SK-N-SH (cell line): Measurements from ENCODE around the gene GSS. TPM values are rescaled to one million over a fixed set of nuclear protein-coding genes. Genes with fewer than 3 reads are reported as not detected.

ENCODE experiments used
- CTCF ChIA-PET: fragments of 300-600, 350-600 bp; formaldehyde crosslinking; extraction: SDS; loops from one replicate; lab custom pipeline; 2021; lab: Yijun Ruan, JAX
- POLR2A ChIA-PET: fragments of 350-600 bp; sonication (Branson Sonifier 250); formaldehyde crosslinking; extraction: SDS; loops from one replicate; lab custom pipeline; 2020; ENCODE audit warnings: antibody characterized with exemption, inconsistent platforms; lab: Yijun Ruan, JAX
- DNase-seq: peaks from one replicate; pipeline ENCODE4 v3.0.0; 2012
- H2AFZ ChIP-seq: fragments of 200-600 bp; sonication (generic); 2 replicates; pipeline ENCODE4 v1.8.1; 2016; ENCODE audit warnings: antibody characterized with exemption, mild to moderate bottlenecking, low read depth
- H3F3A ChIP-seq: fragments of 200-600 bp; sonication (generic); replicated peaks from 2 replicates; pipeline ENCODE3; 2016; ENCODE audit warnings: antibody characterized with exemption, mild to moderate bottlenecking; ENCODE audit not compliant: insufficient read depth
- H3K27ac ChIP-seq, 2 experiments: fragments of 200-500 bp in 1 of 2; fragments of 200-600 bp in 1 of 2; sonication (Bioruptor generic) in 1 of 2; sonication (generic), shearing (Covaris generic) in 1 of 2; 2 replicates each; pipeline versions ENCODE4 v1.5.1 to v1.6.1; 2014 to 2016; ENCODE audit warnings: low read depth in 2 of 2, inconsistent platforms in 1 of 2, low read length in 1 of 2, mild to moderate bottlenecking in 1 of 2, mixed read lengths in 1 of 2
- H3K27me3 ChIP-seq: fragments of 200-600 bp; sonication (generic), shearing (Covaris generic); 2 replicates; pipeline ENCODE4 v1.6.1; 2016; ENCODE audit warnings: mixed run types; ENCODE audit not compliant: insufficient read depth
- H3K36me3 ChIP-seq, 2 experiments: fragments of 200-500 bp in 1 of 2; fragments of 200-600 bp in 1 of 2; sonication (Bioruptor generic) in 1 of 2; sonication (generic) in 1 of 2; replicated peaks in 1 of 2; 2 replicates each; pipeline versions ENCODE3 to v1.5.1; 2014 to 2016; ENCODE audit warnings: low read length in 1 of 2, mild to moderate bottlenecking in 1 of 2; ENCODE audit not compliant: insufficient read depth in 2 of 2, control insufficient read depth in 1 of 2
- H3K4me1 ChIP-seq, 2 experiments: fragments of 200-500 bp in 1 of 2; fragments of 200-600 bp in 1 of 2; sonication (Bioruptor generic) in 1 of 2; sonication (generic), shearing (Covaris generic) in 1 of 2; 2 replicates each; pipeline versions ENCODE4 v1.5.1 to v1.6.1; 2014 to 2016; ENCODE audit warnings: low read depth in 1 of 2, low read length in 1 of 2, mixed run types in 1 of 2; ENCODE audit not compliant: insufficient read depth in 2 of 2, control insufficient read depth in 1 of 2
- H3K4me2 ChIP-seq: fragments of 200-600 bp; sonication (generic), shearing (Covaris generic); 2 replicates; pipeline ENCODE4 v1.6.1; 2017; ENCODE audit warnings: mixed run types
- H3K4me3 ChIP-seq, 2 experiments: fragments of 200-500 bp in 1 of 2; fragments of 200-600 bp in 1 of 2; sonication (Bioruptor generic) in 1 of 2; sonication (generic), shearing (Covaris generic) in 1 of 2; 2 replicates each; pipeline versions ENCODE4 v1.5.1 to v1.8.1; 2014 to 2016; ENCODE audit warnings: low read depth in 2 of 2, inconsistent platforms in 1 of 2, low read length in 1 of 2, mild to moderate bottlenecking in 1 of 2, mixed read lengths in 1 of 2, moderate library complexity in 1 of 2
- H3K79me2 ChIP-seq: fragments of 200-600 bp; sonication (generic); 2 replicates; pipeline ENCODE4 v1.8.1; 2017; ENCODE audit warnings: mild to moderate bottlenecking; ENCODE audit not compliant: insufficient read depth
- H3K9ac ChIP-seq: fragments of 200-600 bp; sonication (generic); 2 replicates; pipeline ENCODE4 v1.6.1; 2017; ENCODE audit warnings: mixed run types
- H3K9me2 ChIP-seq: fragments of 200-600 bp; sonication (generic); 2 replicates; pipeline ENCODE4 v1.6.1; 2017; ENCODE audit warnings: mixed run types
- H3K9me3 ChIP-seq: fragments of 200-600 bp; sonication (generic); 2 replicates; pipeline ENCODE4 v1.6.1; 2017; ENCODE audit warnings: mixed run types, mild to moderate bottlenecking, moderate library complexity
- H4K20me1 ChIP-seq: fragments of 200-600 bp; sonication (generic); 2 replicates; pipeline ENCODE4 v1.6.1; 2017; ENCODE audit warnings: mild to moderate bottlenecking, mixed run types; ENCODE audit not compliant: insufficient read depth
- CHD2 ChIP-seq: fragments of 150-350 bp; IDR thresholded peaks from 2 replicates; pipeline ENCODE4 v1.6.1; 2018; ENCODE audit warnings: low read length; ENCODE audit not compliant: partially characterized antibody
- FOSL2 ChIP-seq: IDR thresholded peaks from 2 replicates; pipeline ENCODE4 v1.4.0; 2012; ENCODE audit warnings: low read depth, mild to moderate bottlenecking, moderate library complexity, borderline replicate concordance
- GABPA ChIP-seq: IDR thresholded peaks from 2 replicates; pipeline ENCODE4 v1.4.0; 2012; ENCODE audit warnings: low read depth, mild to moderate bottlenecking
- NRF1 ChIP-seq: IDR thresholded peaks from 2 replicates; pipeline ENCODE4 v1.6.1; 2012; ENCODE audit warnings: low read depth, mild to moderate bottlenecking, low read length
- RFX5 ChIP-seq: IDR thresholded peaks from 2 replicates; pipeline ENCODE4 v1.6.1; 2012; ENCODE audit warnings: mild to moderate bottlenecking, improper control_type of control experiment, low read length
- SIN3A ChIP-seq: IDR thresholded peaks from 2 replicates; pipeline ENCODE4 v1.6.1; 2012; ENCODE audit warnings: low read depth, mild to moderate bottlenecking, low read length, moderate library complexity, borderline replicate concordance
- YY1 ChIP-seq: IDR thresholded peaks from 2 replicates; pipeline ENCODE4 v1.4.0; 2012; ENCODE audit warnings: low read depth, mild to moderate bottlenecking
- WGBS: methylation state at CpG from one replicate; pipeline ENCODE4 v1.1.6; 2017; ENCODE audit warnings: low lambda C conversion rate; 5-methylcytosine and 5-hydroxymethylcytosine counted together
- polyA plus RNA-seq, 3 experiments: library from polyadenylated mRNA; depleted of rRNA; stranded (reverse); fragments of >200 nt; gene quantifications; 2 replicates each; pipeline ENCODE4 v1.2.3, GENCODE V29; 2012
- TF ChIP-seq, protein P1 (sequence below): IDR thresholded peaks from 2 replicates; pipeline ENCODE4; 2012
- TF ChIP-seq, protein P2 (sequence below): IDR thresholded peaks from 2 replicates; pipeline ENCODE4 v1.4.0; 2012; ENCODE audit warnings: low read depth, borderline replicate concordance
- TF ChIP-seq, protein P3 (sequence below): IDR thresholded peaks from 2 replicates; pipeline ENCODE4 v1.6.1; 2012; ENCODE audit warnings: mild to moderate bottlenecking, low read depth, low read length, moderate library complexity
- TF ChIP-seq, protein P4 (sequence below): fragments of 150-350 bp; IDR thresholded peaks from 2 replicates; pipeline ENCODE4 v1.6.1; 2016; ENCODE audit warnings: mild to moderate bottlenecking, low read depth, low read length

GSS gene
- polyA plus RNA-seq, 1 of the 3 experiments (the other 2 are of a cell fraction) = 95.6 TPM

DNA sequence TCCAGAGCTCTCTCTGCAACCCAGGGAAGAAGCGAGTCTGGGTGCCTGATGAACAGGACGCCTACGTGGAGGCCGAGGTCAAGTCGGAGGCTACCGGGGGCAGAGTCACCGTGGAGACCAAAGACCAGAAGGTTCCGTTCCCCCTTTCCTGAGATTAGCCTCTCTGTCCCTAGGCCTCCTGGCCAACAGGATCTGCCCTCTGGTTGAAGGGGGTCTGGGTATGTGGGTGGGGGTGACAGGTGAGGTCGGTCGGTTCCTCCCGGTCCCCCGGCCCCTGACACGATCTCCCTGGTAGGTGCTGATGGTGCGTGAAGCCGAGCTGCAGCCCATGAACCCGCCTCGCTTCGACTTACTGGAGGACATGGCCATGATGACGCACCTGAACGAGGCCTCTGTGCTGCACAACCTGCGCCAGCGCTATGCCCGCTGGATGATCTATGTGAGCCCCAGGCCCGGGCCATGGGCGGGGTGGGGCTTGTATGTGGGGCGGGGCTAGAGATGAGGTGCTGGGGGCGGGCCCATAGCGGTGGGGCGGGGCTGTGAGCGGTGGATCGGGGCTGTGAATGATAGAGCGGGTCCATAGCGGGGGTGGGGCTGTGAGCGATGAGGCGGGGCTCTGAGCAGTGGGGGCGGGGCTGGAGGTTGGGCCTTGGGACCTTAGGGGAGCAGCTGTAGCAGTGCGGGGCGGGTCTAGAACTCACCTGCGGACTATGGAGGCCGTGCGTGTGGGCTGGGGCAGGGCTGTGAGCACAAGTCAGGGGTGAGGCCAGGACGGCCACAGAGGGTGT, 24.0 kb upstream of the GSS start:
- Histone ChIP-seq H3F3A (no peaks in the 10 kb centered on the region), H3K9ac (no peak overlapping the region), H2AFZ (no peak overlapping the region), H4K20me1 (no peaks in the 10 kb centered on the region), H3K4me1 (peaks cover 0 to 7% of the 10 kb centered on the region in 2 experiments; a peak in 1 of 4 replicates), H3K36me3 (no peaks in the 10 kb centered on the region), H3K9me3 (no peaks in the 10 kb centered on the region), H3K4me3 (no peak overlapping the region), H3K27ac (no peak overlapping the region), H3K79me2 (no peaks in the 10 kb centered on the region), H3K27me3 (no peaks in the 10 kb centered on the region; the same call in 1 of the 2 replicates), H3K4me2 (no peak overlapping the region), H3K9me2 (no peaks in the 10 kb centered on the region)
- TF ChIP-seq, protein P1, sequence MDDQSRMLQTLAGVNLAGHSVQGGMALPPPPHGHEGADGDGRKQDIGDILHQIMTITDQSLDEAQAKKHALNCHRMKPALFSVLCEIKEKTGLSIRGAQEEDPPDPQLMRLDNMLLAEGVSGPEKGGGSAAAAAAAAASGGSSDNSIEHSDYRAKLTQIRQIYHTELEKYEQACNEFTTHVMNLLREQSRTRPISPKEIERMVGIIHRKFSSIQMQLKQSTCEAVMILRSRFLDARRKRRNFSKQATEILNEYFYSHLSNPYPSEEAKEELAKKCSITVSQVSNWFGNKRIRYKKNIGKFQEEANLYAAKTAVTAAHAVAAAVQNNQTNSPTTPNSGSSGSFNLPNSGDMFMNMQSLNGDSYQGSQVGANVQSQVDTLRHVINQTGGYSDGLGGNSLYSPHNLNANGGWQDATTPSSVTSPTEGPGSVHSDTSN = no peak
- TF ChIP-seq, protein P2, sequence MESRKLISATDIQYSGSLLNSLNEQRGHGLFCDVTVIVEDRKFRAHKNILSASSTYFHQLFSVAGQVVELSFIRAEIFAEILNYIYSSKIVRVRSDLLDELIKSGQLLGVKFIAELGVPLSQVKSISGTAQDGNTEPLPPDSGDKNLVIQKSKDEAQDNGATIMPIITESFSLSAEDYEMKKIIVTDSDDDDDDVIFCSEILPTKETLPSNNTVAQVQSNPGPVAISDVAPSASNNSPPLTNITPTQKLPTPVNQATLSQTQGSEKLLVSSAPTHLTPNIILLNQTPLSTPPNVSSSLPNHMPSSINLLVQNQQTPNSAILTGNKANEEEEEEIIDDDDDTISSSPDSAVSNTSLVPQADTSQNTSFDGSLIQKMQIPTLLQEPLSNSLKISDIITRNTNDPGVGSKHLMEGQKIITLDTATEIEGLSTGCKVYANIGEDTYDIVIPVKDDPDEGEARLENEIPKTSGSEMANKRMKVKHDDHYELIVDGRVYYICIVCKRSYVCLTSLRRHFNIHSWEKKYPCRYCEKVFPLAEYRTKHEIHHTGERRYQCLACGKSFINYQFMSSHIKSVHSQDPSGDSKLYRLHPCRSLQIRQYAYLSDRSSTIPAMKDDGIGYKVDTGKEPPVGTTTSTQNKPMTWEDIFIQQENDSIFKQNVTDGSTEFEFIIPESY = no peak
- TF ChIP-seq CHD2 = no peak
- TF ChIP-seq FOSL2 = no peak
- TF ChIP-seq NRF1 = no peak
- TF ChIP-seq GABPA = no peak
- TF ChIP-seq RFX5 = no peak
- TF ChIP-seq YY1 = no peak
- no peak for TF ChIP-seq SIN3A
- TF ChIP-seq, protein P3, sequence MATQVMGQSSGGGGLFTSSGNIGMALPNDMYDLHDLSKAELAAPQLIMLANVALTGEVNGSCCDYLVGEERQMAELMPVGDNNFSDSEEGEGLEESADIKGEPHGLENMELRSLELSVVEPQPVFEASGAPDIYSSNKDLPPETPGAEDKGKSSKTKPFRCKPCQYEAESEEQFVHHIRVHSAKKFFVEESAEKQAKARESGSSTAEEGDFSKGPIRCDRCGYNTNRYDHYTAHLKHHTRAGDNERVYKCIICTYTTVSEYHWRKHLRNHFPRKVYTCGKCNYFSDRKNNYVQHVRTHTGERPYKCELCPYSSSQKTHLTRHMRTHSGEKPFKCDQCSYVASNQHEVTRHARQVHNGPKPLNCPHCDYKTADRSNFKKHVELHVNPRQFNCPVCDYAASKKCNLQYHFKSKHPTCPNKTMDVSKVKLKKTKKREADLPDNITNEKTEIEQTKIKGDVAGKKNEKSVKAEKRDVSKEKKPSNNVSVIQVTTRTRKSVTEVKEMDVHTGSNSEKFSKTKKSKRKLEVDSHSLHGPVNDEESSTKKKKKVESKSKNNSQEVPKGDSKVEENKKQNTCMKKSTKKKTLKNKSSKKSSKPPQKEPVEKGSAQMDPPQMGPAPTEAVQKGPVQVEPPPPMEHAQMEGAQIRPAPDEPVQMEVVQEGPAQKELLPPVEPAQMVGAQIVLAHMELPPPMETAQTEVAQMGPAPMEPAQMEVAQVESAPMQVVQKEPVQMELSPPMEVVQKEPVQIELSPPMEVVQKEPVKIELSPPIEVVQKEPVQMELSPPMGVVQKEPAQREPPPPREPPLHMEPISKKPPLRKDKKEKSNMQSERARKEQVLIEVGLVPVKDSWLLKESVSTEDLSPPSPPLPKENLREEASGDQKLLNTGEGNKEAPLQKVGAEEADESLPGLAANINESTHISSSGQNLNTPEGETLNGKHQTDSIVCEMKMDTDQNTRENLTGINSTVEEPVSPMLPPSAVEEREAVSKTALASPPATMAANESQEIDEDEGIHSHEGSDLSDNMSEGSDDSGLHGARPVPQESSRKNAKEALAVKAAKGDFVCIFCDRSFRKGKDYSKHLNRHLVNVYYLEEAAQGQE = no peak
- TF ChIP-seq, protein P4, sequence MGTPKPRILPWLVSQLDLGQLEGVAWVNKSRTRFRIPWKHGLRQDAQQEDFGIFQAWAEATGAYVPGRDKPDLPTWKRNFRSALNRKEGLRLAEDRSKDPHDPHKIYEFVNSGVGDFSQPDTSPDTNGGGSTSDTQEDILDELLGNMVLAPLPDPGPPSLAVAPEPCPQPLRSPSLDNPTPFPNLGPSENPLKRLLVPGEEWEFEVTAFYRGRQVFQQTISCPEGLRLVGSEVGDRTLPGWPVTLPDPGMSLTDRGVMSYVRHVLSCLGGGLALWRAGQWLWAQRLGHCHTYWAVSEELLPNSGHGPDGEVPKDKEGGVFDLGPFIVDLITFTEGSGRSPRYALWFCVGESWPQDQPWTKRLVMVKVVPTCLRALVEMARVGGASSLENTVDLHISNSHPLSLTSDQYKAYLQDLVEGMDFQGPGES = no peak
- ChIA-PET CTCF (no interaction called here), POLR2A (no interaction called here)
- peak; percentile 59 for DNase-seq
- WGBS = 91% methylated on average over 21 of the region's 42 CpGs
